Middle frontal gyrus (tissue), 1 donor: Measurements from ENCODE around the gene ISOC1.

ENCODE experiments used
- DNase-seq: peaks from one replicate; pipeline ENCODE4 v3.0.0-alpha.2; 2015; ENCODE audit warnings: low spot score; ENCODE audit errors: extremely low spot score

The ISOC1 gene

DNA sequence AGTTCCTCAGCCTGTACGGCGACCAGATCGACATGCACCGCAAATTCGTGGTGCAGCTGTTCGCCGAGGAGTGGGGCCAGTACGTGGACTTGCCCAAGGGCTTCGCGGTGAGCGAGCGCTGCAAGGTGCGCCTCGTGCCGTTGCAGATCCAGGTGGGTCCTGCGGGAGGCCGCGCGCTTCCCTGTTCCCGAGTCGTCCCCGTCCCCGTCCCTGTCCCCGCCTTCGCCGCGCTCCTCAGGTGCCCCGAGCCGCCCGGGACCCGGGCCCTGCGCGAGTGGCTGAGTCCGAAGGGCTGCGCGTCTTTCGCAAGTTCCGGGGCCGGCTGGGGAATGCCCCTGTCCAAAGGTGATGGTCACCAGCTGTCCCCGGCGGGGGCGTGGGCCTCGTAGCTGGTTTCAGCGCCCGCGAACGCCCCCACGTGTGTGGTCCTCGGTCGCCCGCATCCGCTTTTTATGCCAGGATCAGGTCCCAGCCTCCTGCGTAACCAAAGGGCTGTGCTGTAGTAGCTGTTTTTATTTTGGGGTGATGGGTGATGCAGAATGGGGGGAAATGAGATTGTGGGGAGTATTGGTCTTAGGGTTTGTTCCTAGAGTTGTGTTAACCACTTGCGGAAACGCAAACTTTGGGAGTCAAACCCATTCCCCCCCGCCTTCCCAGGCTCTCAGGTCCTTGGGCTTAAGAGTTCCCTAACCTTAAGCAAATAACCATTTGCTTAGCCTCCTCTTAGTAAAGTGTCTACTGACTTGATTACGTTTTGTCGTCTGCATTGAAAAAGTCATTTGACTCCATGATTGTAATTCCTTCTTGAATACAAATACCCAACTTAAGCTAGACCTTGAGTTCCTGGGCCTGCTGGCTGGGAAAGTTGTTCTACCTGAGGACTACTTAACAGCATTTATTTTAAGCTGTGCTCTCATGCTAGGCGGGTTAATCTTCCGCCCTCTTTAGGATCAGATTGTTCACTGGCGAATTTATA is 663 bp downstream of the ISOC1 start:
- DNase-seq = no peak

DNA sequence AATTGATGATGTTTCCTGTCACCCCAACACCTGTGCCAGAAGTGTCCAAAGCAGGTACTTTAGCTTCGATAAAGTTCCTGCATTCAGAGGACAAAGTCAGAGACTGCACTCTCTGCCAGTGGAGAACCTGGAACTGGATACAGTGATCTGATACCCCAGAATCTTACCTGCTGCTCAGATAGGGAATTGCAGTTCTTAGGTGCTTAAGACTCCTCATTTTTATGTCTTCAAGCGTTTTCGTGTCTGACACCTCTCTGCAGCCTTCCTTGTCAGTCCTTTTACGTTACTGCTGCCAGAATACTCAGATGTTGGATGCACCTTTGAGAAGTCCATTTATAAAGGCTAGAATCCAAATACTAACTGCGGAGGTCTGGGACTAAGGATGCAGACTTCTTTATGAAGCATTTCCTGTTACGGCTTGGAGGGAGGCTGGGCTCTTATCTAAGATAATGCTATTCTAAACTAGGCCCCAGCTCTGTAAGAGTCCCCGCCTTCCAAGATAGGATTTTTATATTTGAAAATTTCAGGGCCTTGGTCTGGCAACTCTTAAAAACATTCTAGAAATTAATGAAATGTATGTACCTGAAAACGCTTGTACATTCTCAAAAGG is 1.9 kb downstream of the ISOC1 start:
- no peak for DNase-seq

DNA sequence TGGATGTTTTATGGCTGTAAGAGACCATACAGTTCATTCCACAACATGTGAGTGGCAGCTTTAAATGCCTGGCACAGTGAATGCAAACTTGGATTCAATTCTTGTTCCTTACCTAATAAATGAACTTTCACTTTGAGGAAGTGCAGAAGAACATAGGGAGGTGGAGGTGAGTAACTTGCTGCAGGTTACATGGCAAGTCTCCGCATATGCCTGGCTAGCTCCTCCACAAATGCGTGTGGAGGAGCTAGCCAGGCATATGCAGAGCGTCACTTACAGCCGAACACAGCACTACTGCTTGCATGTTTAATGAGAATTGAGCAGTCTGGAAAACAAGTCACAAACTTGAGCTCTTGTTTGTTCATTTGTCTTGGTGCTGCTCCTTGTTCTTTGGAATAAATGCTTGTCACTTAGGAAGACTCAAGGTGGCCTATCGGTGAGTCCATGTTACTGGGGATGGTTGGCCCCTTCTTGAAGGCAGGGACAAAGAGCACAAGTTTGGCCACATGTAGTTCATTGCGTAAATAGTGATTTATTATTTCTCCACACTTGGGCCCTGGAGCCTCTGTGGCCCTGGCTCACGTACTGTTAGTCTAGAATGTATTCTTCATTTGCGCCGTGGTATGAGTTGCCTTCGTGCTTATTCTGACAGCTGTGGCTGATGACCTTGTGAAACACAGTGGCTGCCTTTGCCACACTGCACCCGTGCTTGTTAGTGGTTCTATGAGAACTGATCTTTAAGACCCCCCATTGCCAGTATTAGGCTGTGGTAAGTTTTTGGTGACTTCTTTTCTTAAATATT is 3.1 kb downstream of the ISOC1 start:
- no peak for DNase-seq

DNA sequence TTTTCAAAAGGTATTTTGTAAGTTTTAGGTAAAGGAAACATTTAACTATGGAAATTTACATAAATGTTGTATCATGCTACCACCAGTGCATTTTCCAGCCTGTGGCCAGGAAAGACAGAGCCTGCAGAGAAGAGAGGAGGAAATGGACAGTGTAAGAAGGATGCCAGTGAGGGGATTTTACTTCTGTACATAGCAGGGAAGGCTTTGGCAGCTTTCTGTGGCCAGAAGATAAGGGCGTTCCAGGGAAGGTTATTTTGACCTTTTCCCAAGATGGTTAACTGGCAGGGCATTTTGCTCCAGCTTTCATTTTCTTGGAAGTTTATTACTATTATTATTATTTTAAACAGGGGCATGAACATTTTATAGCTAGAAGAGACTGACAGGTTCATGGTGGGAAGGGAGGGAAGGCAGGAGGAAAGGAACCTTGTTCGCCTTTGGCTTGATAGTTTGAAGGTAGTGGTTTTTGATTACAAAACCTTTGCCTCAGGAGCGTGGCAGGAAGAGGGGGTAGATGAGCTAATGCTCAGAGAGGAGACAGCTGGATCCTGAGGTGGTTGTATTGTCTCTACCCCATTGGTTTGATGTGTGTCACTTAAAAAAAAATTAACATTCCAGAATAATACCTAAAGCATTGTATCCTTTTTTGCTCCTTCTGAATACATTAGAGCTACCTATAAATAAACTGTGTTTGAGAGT is 4.1 kb downstream of the ISOC1 start:
- DNase-seq = no peak

DNA sequence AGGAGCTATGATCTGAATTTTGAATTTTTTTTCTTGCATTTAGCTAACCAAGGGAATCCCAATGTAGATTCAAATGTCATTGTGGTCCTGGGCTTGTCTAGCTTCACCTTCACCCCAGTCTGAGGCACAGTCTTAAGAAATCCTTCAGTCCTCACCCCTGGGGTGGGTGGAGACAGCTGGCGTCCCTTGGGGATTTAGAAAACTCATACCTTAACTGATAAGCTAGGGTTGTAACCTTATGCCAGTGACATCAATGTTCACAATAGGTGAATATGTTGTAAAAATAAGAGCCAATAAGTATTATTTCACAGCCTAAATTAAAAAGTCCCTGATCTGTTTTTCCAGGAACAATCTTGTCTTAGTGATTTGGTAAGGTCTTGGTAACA is 4.6 kb downstream of the ISOC1 start:
- DNase-seq = no peak

DNA sequence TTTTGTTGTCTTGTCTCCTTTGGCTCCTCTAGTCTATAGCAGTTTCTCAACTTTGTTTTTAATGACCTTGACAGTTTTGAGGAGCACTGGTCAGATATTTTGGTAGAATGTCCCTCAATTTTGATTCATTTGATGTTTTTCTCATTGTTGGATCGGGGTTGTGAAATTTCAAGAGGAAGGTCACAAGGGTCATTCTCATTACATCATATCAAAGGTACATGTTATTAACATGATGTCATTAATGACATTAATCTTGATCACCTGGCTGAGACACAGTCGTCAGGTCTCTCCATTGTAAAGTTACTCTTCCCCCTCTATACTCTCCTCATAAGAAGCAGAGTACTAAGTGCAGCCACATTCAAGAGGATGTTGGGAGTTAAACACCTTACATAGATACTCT is 7.2 kb downstream of the ISOC1 start:
- no peak for DNase-seq

DNA sequence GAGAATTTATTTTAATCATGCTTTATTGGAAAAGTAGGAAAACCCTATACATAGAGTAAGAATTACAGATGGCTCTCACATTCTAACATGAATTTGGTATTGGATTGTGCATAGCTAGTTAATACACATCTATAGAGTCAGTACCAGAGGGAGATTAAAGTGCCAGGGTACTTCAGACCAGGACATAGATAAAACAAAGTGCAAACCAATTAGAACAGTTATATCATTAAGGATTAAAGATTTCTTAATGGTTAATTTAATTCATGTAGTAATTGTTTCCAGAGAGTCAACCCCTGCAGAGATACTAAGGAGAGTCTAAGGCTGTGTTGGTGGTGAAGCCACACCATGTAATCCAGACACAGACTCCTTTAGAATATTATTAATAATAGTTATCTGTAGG is 8.8 kb downstream of the ISOC1 start:
- no peak for DNase-seq

DNA sequence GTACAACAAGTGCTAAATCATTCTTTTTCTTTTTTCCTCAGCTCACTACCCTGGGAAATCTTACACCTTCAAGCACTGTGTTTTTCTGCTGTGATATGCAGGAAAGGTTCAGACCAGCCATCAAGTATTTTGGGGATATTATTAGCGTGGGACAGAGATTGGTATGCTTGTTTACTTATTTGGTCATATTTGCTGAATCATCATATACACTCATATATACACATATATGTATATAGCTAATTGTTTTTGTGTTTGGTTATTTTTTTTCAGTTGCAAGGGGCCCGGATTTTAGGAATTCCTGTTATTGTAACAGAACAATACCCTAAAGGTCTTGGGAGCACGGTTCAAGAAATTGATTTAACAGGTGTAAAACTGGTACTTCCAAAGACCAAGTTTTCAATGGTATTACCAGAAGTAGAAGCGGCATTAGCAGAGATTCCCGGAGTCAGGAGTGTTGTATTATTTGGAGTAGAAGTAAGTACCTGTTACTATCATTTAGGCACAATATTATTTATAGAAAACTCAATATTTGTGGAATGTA is 10.4 kb downstream of the ISOC1 start:
- DNase-seq = no peak

DNA sequence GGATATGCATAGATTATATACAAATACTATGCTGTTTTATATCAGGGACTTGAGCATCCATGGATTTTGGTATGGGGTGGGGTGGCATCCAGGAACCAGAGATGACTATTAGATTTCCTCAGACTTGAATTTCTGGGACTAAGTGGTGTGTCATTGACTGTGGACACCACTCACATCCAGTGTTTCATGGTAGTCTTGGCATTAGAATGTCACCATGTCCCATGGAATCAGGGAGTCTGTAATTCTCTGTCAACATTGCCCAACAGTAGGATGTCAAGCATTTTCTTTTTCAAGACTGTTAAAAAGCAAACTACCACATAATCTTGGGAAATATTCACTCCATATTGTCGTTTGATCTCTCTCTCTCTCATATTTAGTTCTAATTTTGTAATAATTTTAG is 13.1 kb downstream of the ISOC1 start:
- no peak for DNase-seq

DNA sequence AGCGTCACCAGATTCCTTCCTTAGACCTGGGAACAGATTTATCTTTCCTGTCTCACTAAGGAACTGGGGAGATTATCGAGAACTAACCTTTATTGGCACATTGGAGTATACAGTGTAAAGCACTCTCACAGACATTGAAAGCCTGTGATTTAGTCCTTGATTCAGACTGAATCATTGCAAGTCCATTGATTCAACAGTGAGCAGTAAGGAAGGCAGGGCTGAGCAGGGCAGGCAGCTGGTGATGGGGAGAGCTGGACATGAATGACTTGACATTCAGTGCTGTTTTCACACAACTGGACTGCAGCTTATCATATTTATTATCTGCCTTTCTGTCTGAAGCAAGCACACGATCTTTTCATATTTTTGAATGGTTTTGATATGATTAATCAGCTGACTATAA is 16.2 kb downstream of the ISOC1 start:
- DNase-seq = no peak

DNA sequence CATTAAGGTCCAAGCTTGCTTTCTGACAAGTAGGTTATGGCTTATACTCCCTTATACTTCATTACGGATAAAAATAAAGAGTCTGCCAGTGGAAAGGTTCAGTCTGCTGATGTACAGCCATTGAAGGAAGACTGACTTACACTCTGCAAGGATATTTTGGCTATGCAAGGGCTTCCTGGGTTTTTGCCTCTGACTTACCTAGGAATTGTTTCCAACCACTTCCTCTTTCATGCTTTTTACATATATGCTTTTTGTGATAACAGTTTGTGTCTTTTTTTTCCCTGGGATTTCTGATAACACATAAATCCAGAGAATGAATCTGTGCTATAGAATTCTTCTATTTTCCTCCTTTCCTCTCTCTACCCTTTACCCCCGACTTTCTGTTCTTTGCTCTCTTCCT is 16.8 kb downstream of the ISOC1 start:
- DNase-seq = no peak

DNA sequence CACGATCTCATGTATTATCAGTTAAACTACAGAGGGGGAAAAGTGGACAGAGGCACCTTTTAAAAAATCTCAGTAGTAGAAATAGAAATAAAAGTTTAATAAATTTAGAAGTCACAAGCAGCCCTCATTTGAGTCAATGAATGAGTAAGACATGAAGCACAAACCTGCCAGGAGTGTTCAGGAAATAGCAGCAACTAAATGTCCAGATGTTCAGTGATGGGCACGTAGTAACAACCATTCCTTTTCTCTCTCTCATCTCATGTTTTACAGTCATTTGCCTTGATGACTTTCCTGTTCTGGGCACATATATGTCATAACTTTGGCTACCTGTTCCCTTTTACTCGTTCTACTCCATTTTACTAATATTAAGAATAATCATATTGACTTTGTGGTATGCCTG is 17.7 kb downstream of the ISOC1 start:
- no peak for DNase-seq

DNA sequence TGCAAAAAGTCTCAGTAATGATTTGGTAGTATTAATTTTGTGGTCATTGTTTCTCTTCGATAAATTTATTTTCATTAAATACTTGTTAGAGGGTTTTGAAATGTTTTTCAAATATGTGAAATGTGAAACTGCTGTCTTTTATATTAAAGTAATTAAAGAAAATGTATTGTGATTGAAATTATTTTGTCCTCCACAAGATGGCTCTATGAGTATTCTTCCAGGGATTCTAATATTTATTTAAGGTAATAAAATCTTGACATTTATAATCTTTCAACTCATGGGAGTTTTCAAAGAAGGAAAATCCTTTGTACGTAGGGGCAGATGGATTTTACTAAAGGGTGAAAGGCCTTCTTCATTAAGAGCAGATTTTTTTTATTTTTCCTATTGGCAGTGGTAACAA is 19.3 kb downstream of the ISOC1 start:
- DNase-seq = no peak

DNA sequence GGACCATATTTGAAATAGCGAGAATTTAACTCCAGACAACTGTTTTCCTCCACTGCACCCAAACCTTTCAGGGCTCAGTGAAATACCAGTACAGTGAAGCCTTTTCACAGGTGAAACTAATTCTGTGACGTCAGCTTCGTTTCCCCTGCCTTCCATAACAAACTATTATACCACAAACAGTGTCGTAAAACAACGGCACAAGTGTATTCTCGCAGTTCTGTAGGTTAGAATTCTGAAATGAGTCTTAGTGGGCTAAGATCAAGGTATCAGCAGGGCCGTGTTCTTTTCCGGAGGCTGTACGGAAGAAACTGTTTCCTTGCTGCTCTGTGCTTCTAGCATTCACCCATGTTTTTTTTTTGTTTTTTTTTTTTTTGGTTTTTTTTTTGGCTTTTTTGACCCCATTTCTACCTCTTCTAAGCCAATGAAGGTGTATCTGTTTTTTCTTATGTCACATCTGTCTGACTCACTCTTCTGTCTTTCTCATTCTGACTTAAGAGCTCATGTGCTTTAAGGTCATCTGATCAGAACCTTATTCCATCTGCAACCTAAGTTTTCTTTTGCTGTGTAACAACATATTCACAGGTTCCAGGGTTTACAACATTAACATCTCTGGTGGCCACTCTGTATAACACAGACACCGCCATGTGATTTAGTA is 20.1 kb downstream of the ISOC1 start:
- DNase-seq = no peak

DNA sequence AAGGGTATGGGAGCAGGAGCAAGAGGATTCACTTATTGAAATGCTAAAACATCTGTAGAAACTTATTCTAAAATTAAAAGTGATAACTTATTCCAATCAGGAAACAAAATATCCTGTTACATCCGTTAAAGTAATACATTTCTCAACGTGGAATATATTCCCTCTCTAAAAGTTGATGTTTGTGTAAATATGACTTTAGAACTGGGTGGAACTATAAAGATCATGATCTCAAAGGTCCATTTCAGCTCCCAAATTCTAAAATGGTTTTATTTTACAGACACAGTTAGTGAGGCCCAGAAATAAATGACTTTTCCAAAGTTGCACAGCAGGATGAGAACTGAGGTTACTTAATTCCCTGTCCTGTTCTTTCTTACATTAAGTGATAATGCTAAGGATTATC is 21.1 kb downstream of the ISOC1 start:
- DNase-seq = no peak

DNA sequence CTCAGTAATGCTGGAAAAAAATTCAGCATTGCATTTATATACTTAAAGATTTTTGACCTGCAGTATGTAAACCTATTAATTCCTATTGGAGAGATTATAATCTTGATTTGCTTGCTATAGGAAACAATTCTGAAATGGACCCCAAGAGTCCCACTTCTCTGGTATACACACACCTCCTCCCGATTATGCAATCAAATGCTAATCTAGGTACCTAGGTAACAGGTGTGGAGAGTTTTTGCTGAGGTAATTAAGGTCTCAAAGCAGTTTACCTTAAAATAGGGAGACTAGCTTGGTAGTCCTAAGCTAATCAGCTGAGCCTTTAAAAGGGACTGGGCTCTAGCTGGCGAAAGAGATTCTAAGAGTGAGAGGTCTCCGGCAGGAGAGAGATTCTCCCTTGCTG is 22.2 kb downstream of the ISOC1 start:
- DNase-seq = no peak

DNA sequence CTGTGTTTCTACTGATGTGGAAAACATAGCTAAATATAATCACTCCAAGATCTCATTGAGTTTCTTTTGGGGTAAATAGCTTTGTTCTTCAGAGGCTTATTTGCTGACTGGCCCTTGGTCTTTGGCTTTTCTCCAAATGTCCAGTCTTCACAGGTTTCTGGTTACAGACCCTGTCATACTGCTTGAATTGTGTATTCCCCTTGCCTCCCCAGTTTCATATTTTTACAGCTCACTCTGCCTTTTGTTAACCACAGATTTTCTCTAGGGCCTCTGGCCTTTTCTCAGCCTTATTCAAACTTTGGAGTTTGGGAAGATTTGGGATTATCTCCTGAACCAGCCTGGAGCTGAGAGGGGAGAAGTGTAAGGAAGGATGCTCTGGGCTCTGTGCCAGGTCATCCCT is 23.9 kb downstream of the ISOC1 start:
- DNase-seq = no peak

DNA sequence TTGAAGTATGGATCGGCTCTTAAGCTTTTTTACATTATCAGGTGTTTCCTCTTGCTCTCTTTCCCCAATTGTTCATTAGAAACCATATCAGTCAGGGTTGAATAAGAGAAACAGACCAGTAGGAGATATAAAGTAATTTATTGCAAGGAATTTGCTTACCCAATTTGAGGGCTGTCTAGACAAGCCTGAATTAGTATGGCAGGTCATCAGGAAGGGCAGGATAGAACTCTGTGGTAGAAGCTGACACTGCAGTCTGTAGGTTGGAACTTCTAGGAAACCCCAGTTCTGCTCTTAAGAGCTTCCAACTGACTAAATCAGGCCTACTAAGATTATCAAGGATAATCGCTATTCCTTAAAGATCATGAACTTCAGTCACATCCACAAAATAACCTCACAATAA is 24.3 kb downstream of the ISOC1 start:
- DNase-seq = no peak

DNA sequence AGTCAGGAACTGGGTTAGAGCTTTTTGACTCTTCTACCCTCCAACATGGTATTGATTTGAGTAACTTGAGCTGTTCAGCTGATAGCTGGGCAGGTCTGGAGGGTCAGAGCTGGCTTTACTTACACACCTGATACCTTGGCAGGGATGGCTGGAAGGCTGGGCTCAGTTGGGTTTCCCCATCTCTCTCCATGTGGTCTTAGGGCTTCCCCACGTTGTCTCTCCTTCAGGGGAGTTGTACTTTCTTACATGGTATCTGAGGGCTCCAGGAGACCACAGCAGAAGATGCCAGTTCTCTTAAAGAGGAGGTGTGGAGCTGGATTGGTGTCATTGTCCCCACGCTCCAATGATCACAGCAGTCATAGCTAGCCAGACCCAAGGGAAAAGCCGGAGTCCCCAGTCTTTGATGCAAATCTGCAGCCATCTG is 25.6 kb downstream of the ISOC1 start:
- DNase-seq = no peak

DNA sequence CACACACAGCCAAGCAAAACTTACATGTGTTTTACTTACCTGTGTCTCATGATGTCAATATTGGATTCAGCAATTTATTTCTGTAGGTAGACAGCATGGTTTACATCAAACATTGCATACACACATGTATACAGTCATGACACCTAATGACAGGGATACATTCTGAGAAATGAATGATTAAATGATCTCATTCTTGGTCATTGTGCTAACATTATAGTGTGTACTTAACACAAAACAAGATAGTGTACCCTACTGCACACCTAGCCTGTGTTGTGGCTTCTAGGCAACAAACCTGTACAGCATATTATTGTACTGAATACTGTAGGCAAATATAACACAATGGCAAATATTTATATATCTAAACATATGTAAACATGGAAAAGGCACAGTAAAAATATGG is 28.0 kb downstream of the ISOC1 start:
- no peak for DNase-seq

DNA sequence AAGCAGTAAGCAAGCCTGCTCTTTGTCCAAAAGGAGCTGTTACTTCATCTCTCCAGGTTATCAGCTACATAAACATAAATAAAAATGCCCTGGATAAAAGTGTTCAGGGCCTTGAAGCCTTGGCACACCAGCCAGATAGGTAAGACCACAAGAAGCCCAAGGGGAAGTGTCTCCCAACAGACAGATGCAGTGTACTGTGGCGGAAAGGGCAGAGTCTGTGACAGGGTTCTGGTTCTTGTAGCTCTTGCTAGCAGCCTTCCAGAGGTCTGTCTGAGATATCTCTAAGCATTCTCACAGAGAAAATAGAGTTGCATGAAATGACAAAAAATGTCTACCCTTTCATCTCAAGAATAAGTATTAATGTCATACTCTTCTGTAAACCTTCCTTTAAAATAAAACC is 30.1 kb downstream of the ISOC1 start:
- no peak for DNase-seq
